H1 (cell line): ENCODE results near the gene CYRIA. TPM values are rescaled to one million over a fixed set of nuclear protein-coding genes. Genes with fewer than 3 reads are reported as not detected.

Experiments
- CTCF ChIA-PET: fragments of 300-600 bp; sonication (Branson Sonifier 250); formaldehyde crosslinking; loops from one replicate; lab custom pipeline; 2021; ENCODE audit not compliant: partially characterized antibody; lab: Charles Lee
- POLR2A ChIA-PET: fragments of 300-600 bp; sonication (Branson Sonifier 250); formaldehyde crosslinking; loops from one replicate; lab custom pipeline; 2021; ENCODE audit warnings: inconsistent platforms; ENCODE audit not compliant: partially characterized antibody; lab: Charles Lee
- DNase-seq, 2 experiments: peaks; one replicate each; pipeline versions ENCODE4 v3.0.0 to v3.0.0-alpha.2; 2010 to 2022; ENCODE audit warnings: low spot score in 2 of 2, low read depth in 1 of 2, mixed read lengths in 1 of 2
- FAIRE-seq: peaks from 2 replicates; lab custom pipeline; 2011; peaks lifted over from hg19 to GRCh38; lab: Jason Lieb, UNC
- H2AFZ ChIP-seq: 2 replicates; pipeline ENCODE4 v1.8.1; 2012; ENCODE audit warnings: low read length, inconsistent platforms
- H2AK5ac ChIP-seq: 2 replicates; pipeline ENCODE4 v1.6.1; 2013; ENCODE audit warnings: low read depth, low read length
- H2BK120ac ChIP-seq: replicated peaks from 2 replicates; pipeline ENCODE3; 2013; ENCODE audit warnings: low read depth, low read length, inconsistent platforms
- H2BK12ac ChIP-seq: 2 replicates; pipeline ENCODE4 v1.6.1; 2013; ENCODE audit warnings: low read depth, low read length
- H2BK15ac ChIP-seq: 2 replicates; pipeline ENCODE4 v1.6.1; 2013; ENCODE audit warnings: low read length
- H2BK20ac ChIP-seq: 2 replicates; pipeline ENCODE4 v1.6.1; 2013; ENCODE audit warnings: low read length
- H2BK5ac ChIP-seq: 2 replicates; pipeline ENCODE4 v1.6.1; 2013; ENCODE audit warnings: low read depth, low read length
- H3K14ac ChIP-seq: 2 replicates; pipeline ENCODE4 v1.6.1; 2013; ENCODE audit warnings: inconsistent platforms; ENCODE audit not compliant: insufficient read length
- H3K18ac ChIP-seq: 2 replicates; pipeline ENCODE4 v1.6.1; 2013; ENCODE audit warnings: low read length; ENCODE audit errors: extremely low read depth
- H3K23ac ChIP-seq: 2 replicates; pipeline ENCODE4 v1.6.1; 2013; ENCODE audit warnings: inconsistent platforms; ENCODE audit not compliant: insufficient read length
- H3K23me2 ChIP-seq: 2 replicates; pipeline ENCODE4 v1.6.1; 2013; ENCODE audit warnings: low read depth, low read length
- H3K27ac ChIP-seq: 2 replicates; pipeline ENCODE4 v1.6.1; 2011; ENCODE audit warnings: low read depth, low read length, inconsistent platforms
- H3K27me3 ChIP-seq, 4 experiments: replicated peaks in 1 of 4; 1 replicate in 1 of 4; 2 replicates in 3 of 4; pipeline versions ENCODE4 v1.6.1 to v1.8.1; 2011 to 2013; ENCODE audit warnings: low read length in 3 of 4, mild to moderate bottlenecking in 3 of 4, inconsistent platforms in 2 of 4, mixed read lengths in 2 of 4, moderate library complexity in 1 of 4; ENCODE audit not compliant: control insufficient read depth in 3 of 4, insufficient read depth in 3 of 4; ENCODE audit errors: extremely low read depth in 1 of 4
- H3K36me3 ChIP-seq, 4 experiments: 2 replicates each; pipeline versions ENCODE4 v1.6.1 to v1.8.1; 2011 to 2013; ENCODE audit warnings: mild to moderate bottlenecking in 4 of 4, low read length in 3 of 4, moderate library complexity in 2 of 4, control low read depth in 1 of 4, inconsistent platforms in 1 of 4; ENCODE audit not compliant: insufficient read depth in 4 of 4, control insufficient read depth in 2 of 4
- H3K4ac ChIP-seq: replicated peaks from 2 replicates; pipeline ENCODE3; 2013; ENCODE audit warnings: low read length, low read depth, mixed read lengths, inconsistent platforms; ENCODE audit not compliant: insufficient read length
- H3K4me1 ChIP-seq, 4 experiments: replicated peaks in 1 of 4; 1 replicate in 1 of 4; 2 replicates in 3 of 4; pipeline versions ENCODE4 v1.6.1 to v1.8.1; 2011 to 2013; ENCODE audit warnings: low read length in 3 of 4, inconsistent platforms in 2 of 4, mixed read lengths in 1 of 4; ENCODE audit not compliant: insufficient read depth in 4 of 4, control insufficient read depth in 3 of 4
- H3K4me2 ChIP-seq, 2 experiments: 2 replicates each; pipeline versions ENCODE4 v1.6.1 to v1.8.1; 2011 to 2013; ENCODE audit warnings: low read depth in 2 of 2, low read length in 2 of 2, control low read depth in 1 of 2, inconsistent platforms in 1 of 2, mild to moderate bottlenecking in 1 of 2; ENCODE audit not compliant: insufficient read depth in 1 of 2
- H3K4me3 ChIP-seq, 4 experiments: fragments of 200-600, 300-600 bp in 1 of 4; sonication (generic), shearing (Covaris generic), sonication (Bioruptor Twin) in 1 of 4; 2 replicates each; pipeline versions ENCODE4 v1.5.1 to v1.8.1; 2011 to 2016; ENCODE audit warnings: low read length in 4 of 4, low read depth in 3 of 4, control low read depth in 2 of 4, inconsistent platforms in 2 of 4, mild to moderate bottlenecking in 2 of 4, mixed read lengths in 1 of 4, moderate library complexity in 1 of 4; ENCODE audit not compliant: insufficient read depth in 2 of 4; ENCODE audit errors: extremely low read depth in 1 of 4
- H3K56ac ChIP-seq: replicated peaks from 2 replicates; pipeline ENCODE3; 2013; ENCODE audit warnings: low read depth, mild to moderate bottlenecking, mixed read lengths, low read length, inconsistent platforms; ENCODE audit not compliant: insufficient read length
- H3K79me1 ChIP-seq: 2 replicates; pipeline ENCODE4 v1.6.1; 2013; ENCODE audit warnings: low read depth, low read length, control low read depth
- H3K79me2 ChIP-seq, 2 experiments: 2 replicates each; pipeline versions ENCODE4 v1.6.1 to v1.8.1; 2012 to 2013; ENCODE audit warnings: low read length in 2 of 2, mild to moderate bottlenecking in 2 of 2, inconsistent platforms in 1 of 2; ENCODE audit not compliant: insufficient read depth in 2 of 2, control insufficient read depth in 1 of 2
- H3K9ac ChIP-seq, 4 experiments: replicated peaks in 1 of 4; 1 replicate in 1 of 4; 2 replicates in 3 of 4; pipeline versions ENCODE4 v1.6.1 to v1.8.1; 2011 to 2013; ENCODE audit warnings: low read depth in 3 of 4, low read length in 3 of 4, control low read depth in 2 of 4, mild to moderate bottlenecking in 2 of 4, moderate library complexity in 2 of 4, inconsistent platforms in 1 of 4; ENCODE audit errors: extremely low read depth in 1 of 4
- H3K9me3 ChIP-seq, 2 experiments: 2 replicates each; pipeline versions ENCODE4 v1.6.1 to v1.8.1; 2012 to 2013; ENCODE audit warnings: mild to moderate bottlenecking in 2 of 2, moderate library complexity in 2 of 2, control low read depth in 1 of 2, inconsistent platforms in 1 of 2, low read depth in 1 of 2, low read length in 1 of 2, mixed read lengths in 1 of 2; ENCODE audit not compliant: insufficient read depth in 2 of 2
- H4K20me1 ChIP-seq, 2 experiments: replicated peaks in 1 of 2; 2 replicates each; pipeline versions ENCODE3 to v1.8.1; 2011 to 2013; ENCODE audit warnings: inconsistent platforms in 2 of 2, low read length in 2 of 2, mild to moderate bottlenecking in 1 of 2; ENCODE audit not compliant: insufficient read depth in 2 of 2, control insufficient read depth in 1 of 2
- H4K5ac ChIP-seq: 2 replicates; pipeline ENCODE4 v1.6.1; 2013; ENCODE audit warnings: low read length, low read depth, mixed read lengths, inconsistent platforms; ENCODE audit not compliant: insufficient read length
- H4K8ac ChIP-seq: 2 replicates; pipeline ENCODE4 v1.8.0; 2013; ENCODE audit warnings: mild to moderate bottlenecking, moderate library complexity, low read length, inconsistent platforms; ENCODE audit not compliant: insufficient read depth; ENCODE audit errors: extremely low read depth
- H4K91ac ChIP-seq: replicated peaks from 2 replicates; pipeline ENCODE3; 2013; ENCODE audit warnings: low read length, mixed read lengths, inconsistent platforms; ENCODE audit not compliant: insufficient read length
- CHD1 ChIP-seq: IDR thresholded peaks from 2 replicates; pipeline ENCODE4 v1.6.1; 2012; ENCODE audit warnings: low read depth, low read length, improper control_type of control experiment
- WGBS, 2 experiments: shearing (Covaris generic) in 1 of 2; methylation state at CpG; one replicate each; pipeline versions ENCODE4 v1.1.6 to v1.1.7; 2013 to 2015; ENCODE audit warnings: low lambda C conversion rate in 2 of 2, mixed read lengths in 2 of 2, inconsistent platforms in 1 of 2, low coverage in 1 of 2, missing lambda C conversion rate in 1 of 2; ENCODE audit not compliant: insufficient replicate concordance in 2 of 2, insufficient coverage in 1 of 2, insufficient read length in 1 of 2; ENCODE audit errors: extremely low coverage in 1 of 2, missing lambda C conversion rate in 1 of 2; 5-methylcytosine and 5-hydroxymethylcytosine counted together
- polyA plus RNA-seq, 7 experiments: library from polyadenylated mRNA; depleted of rRNA in 3 of 7; stranded (reverse) in 5 of 7; unstranded in 2 of 7; fragments of >200 nt in 5 of 7; fragments of 200-250 nt in 2 of 7; gene quantifications; 1 replicate in 5 of 7; 2 replicates in 1 of 7; 4 replicates in 1 of 7; pipeline versions ENCODE4 v1.2.1 to v1.2.3, GENCODE V29; 2011 to 2013; ENCODE audit warnings: missing spikeins in 2 of 7, mixed read lengths in 2 of 7
- total RNA-seq: library from RNA; stranded (reverse); fragmentation: NEBNext Ultra II Directional; extraction: Animal tissue kit (Norgen Biotek cat#: 25700); gene quantifications from 2 replicates; pipeline ENCODE4 v1.2.1, GENCODE V29; 2021
- TF ChIP-seq, protein P1 (sequence below): IDR thresholded peaks from 2 replicates; pipeline ENCODE4 v1.6.1; 2011; ENCODE audit warnings: low read length, improper control_type of control experiment
- TF ChIP-seq, protein P2 (sequence below): IDR thresholded peaks from 2 replicates; pipeline ENCODE4 v1.6.1; 2012; ENCODE audit warnings: inconsistent platforms

The CYRIA gene
- total and polyA plus RNA-seq, 2 of the 8 experiments (the other 6 are each of a cell fraction or from before 2014, with no cell fraction given) = 1.5 to 9.8 TPM

- Histone ChIP-seq H2AK5ac (no peak overlapping the region), H3K14ac (no peak overlapping the region), H3K36me3 (no peaks in the 10 kb centered on the region), H2BK20ac (no peak overlapping the region), H2BK15ac (no peak overlapping the region), H2BK12ac (no peak overlapping the region), H4K20me1 (no peaks in the 10 kb centered on the region), H3K79me2 (no peaks in the 10 kb centered on the region), H3K23me2 (no peaks in the 10 kb centered on the region), H3K23ac (no peak overlapping the region), H4K91ac (no peak overlapping the region), H3K79me1 (no peaks in the 10 kb centered on the region), H4K5ac (no peak overlapping the region), H3K4me2 (no peak overlapping the region), H3K4me1 (no peaks in the 10 kb centered on the region), H3K56ac (no peak overlapping the region), H3K27me3 (no peaks in the 10 kb centered on the region; a peak in 1 of 7 replicates), H3K9me3 (peaks cover 0 to 4% of the 10 kb centered on the region in 2 experiments; a peak in 1 of 4 replicates), H3K9ac (no peak overlapping the region), H3K27ac (no peak overlapping the region), H3K4ac (no peak overlapping the region), H2AFZ (no peak overlapping the region), H4K8ac (no peak overlapping the region), H2BK5ac (no peak overlapping the region), H3K18ac (no peak overlapping the region), H3K4me3 (no peak overlapping the region), H2BK120ac (no peak overlapping the region)
- POLR2A ChIA-PET = no interaction called here
- CTCF ChIA-PET = no interaction called here
- 67% methylated on average over 3 of the region's 3 CpGs; no CpG with 5 or more reads in 1 of the 2 experiments for WGBS, 2 experiments
- FAIRE-seq (no peak), DNase-seq (no peak)
- TF ChIP-seq, protein P1, sequence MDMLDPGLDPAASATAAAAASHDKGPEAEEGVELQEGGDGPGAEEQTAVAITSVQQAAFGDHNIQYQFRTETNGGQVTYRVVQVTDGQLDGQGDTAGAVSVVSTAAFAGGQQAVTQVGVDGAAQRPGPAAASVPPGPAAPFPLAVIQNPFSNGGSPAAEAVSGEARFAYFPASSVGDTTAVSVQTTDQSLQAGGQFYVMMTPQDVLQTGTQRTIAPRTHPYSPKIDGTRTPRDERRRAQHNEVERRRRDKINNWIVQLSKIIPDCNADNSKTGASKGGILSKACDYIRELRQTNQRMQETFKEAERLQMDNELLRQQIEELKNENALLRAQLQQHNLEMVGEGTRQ = peak; percentile 66
- TF ChIP-seq, protein P2, sequence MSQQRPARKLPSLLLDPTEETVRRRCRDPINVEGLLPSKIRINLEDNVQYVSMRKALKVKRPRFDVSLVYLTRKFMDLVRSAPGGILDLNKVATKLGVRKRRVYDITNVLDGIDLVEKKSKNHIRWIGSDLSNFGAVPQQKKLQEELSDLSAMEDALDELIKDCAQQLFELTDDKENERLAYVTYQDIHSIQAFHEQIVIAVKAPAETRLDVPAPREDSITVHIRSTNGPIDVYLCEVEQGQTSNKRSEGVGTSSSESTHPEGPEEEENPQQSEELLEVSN = no peak
- no peak for TF ChIP-seq CHD1
These were observed 10.1 kb upstream of the CYRIA start for GRCh38 chr2:16675781-16676180.
